Gastrocnemius medialis (tissue), 4 donors: ENCODE results near the gene KIF26B.

Experiments used
- CTCF ChIP-seq, 5 experiments: fragments of 450-650 bp in 3 of 5; fragments of 200-600 bp in 2 of 5; sonication (generic) in 2 of 5; IDR thresholded peaks in 4 of 5; conservative IDR thresholded peaks in 1 of 5; 1 replicate in 4 of 5; 2 replicates in 1 of 5; pipeline ENCODE4 v1.5.1; 2016 to 2019; ENCODE audit warnings: antibody characterized with exemption in 5 of 5, mild to moderate bottlenecking in 3 of 5, moderate library complexity in 3 of 5
- POLR2A ChIP-seq, 2 donors: fragments of 450-650 bp; IDR thresholded peaks; one replicate each; pipeline ENCODE4 v1.6.1; 2017; ENCODE audit warnings: antibody characterized with exemption in 2 of 2, mild to moderate bottlenecking in 2 of 2, moderate library complexity in 2 of 2

GRCh38 chr1:245419989-245420388, 265.2 kb downstream of the KIF26B start:
- TF ChIP-seq CTCF (IDR thresholded peaks at IDR 0.05 in 4 of 5, conservative IDR thresholded peaks at IDR 0.05 in 1 of 5) (no peak), POLR2A (IDR thresholded peaks at IDR 0.05) (no peak)
